GM12865 (cell line): Measurements from ENCODE around the gene DOK6.

Experiments used
- DNase-seq: peaks from one replicate; pipeline ENCODE4 v3.0.0; 2010; ENCODE audit warnings: low read depth
- H3K4me3 ChIP-seq: 2 replicates; pipeline ENCODE4 v1.5.1; 2011; ENCODE audit warnings: mild to moderate bottlenecking, low read depth, low read length, control low read depth
- CTCF ChIP-seq: IDR thresholded peaks from 2 replicates; pipeline ENCODE4 v1.5.1; 2011; ENCODE audit warnings: low read length, control low read depth, low read depth, inconsistent platforms; ENCODE audit not compliant: insufficient read depth; ENCODE audit errors: missing control alignments

DOK6 gene

GRCh38 chr18:69717586-69717985, 316.9 kb downstream of the DOK6 start:
- no peak for DNase-seq
- H3K4me3 ChIP-seq, result no peak overlapping the region
- TF ChIP-seq CTCF, result no peak

- DNase-seq, result no peak
- no peak for TF ChIP-seq CTCF
Observed at GRCh38 chr18:69718912-69719547, 318.3 kb downstream of the DOK6 start.

GRCh38 chr18:69720422-69720821, 319.7 kb downstream of the DOK6 start:
- H3K4me3 ChIP-seq, result no peak overlapping the region
- TF ChIP-seq CTCF, result no peak
- no peak for DNase-seq

More at GRCh38 chr18:69718912-69719547, 318.3 kb downstream of the DOK6 start:
- H3K4me3 ChIP-seq, result no peak overlapping the region

GRCh38 chr18:69723434-69723833, 322.7 kb downstream of the DOK6 start:
- no peak for TF ChIP-seq CTCF
- no peak overlapping the region for H3K4me3 ChIP-seq
- DNase-seq, result no peak

- no peak overlapping the region for H3K4me3 ChIP-seq
- TF ChIP-seq CTCF, result no peak
- no peak for DNase-seq
Observed at GRCh38 chr18:69725009-69725408, 324.3 kb downstream of the DOK6 start.

- no peak overlapping the region for H3K4me3 ChIP-seq
- DNase-seq, result no peak
- TF ChIP-seq CTCF, result no peak
Observed at GRCh38 chr18:69725855-69726508, 325.3 kb downstream of the DOK6 start.
